GM12892 (cell line): ENCODE results near the gene MGST2.

ENCODE experiments used
- POLR2AphosphoS5 ChIP-seq: IDR thresholded peaks from 2 replicates; pipeline ENCODE4 v1.6.1; 2011; ENCODE audit warnings: low read depth, low read length, control low read depth
- TAF1 ChIP-seq: IDR thresholded peaks from 2 replicates; pipeline ENCODE4 v1.6.1; 2011; ENCODE audit warnings: low read depth, mild to moderate bottlenecking, control low read depth, low read length, borderline replicate concordance

DNA sequence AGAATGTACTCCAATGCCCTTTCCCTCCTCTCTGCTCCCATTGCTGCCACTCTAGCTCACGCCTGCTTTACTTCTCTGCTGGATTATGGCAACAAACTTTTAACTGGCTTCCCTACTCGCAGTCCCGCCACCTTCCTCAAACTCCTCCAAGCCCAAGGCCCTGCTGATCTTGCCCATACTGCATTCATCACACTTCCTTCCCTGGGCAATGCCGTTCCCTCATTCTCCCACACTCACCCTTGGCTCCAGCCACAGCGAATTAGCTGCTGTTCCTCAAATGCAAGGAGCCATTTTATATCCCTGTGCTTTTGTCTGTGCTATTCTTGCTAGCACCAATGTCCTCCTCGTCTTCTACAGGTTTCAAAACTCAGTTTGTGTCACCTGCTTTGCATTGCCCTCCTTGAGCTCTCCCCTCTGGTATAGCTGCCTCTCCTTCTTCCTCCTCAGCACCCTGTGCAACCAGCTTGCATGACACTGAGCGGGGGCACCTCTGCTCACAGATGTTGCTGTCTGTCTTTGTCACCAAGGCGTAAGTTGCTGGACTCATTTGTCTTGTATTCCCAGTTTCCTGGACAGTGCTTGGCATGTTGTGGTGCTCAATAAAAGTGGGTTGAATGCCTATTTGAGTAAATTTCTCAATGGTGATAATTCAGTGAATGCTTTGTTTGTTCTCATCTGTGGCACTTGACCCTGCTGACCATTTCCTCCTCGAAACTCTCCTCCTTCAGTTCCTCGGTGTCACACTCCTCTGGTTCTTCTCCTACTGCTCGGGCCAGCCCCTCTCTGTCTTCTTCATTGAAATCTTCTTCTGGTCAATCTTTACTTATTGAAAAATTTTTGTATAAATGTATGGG is 22.4 kb upstream of the MGST2 start:
- TF ChIP-seq TAF1 (no peak), POLR2AphosphoS5 (no peak)
